Measurements from ENCODE around the gene CUL7.

- TF ChIP-seq CTCF (IDR thresholded peaks at IDR 0.05; ENCODE audit: poor library complexity, severe bottlenecking) (no peak), SMC3 (conservative IDR thresholded peaks at IDR 0.05; ENCODE audit: poor library complexity) (no peak), POLR2AphosphoS5 (IDR thresholded peaks at IDR 0.05) (no peak), EP300 (conservative IDR thresholded peaks at IDR 0.05; ENCODE audit: poor library complexity, severe bottlenecking) (no peak), RAD21 (conservative IDR thresholded peaks at IDR 0.05) (no peak), TAF1 (IDR thresholded peaks at IDR 0.05; ENCODE audit: low read depth) (no peak), EZH2 (IDR thresholded peaks at IDR 0.05; ENCODE audit: borderline replicate concordance, insufficient read depth, low read length, poor library complexity, severe bottlenecking) (no peak), REST (IDR thresholded peaks at IDR 0.05; ENCODE audit: borderline replicate concordance) (no peak)
Measured at GRCh38 chr6:43091436-43091991, 37.9 kb upstream of the CUL7 start.

Data from neural cell (in vitro differentiated cells).